Thyroid gland (tissue), 4 donors: Measurements from ENCODE around the gene EVC. TPM values are rescaled to one million over a fixed set of nuclear protein-coding genes. Genes with fewer than 3 reads are reported as not detected.

ENCODE experiments used
- DNase-seq, 2 donors: peaks; one replicate each; pipeline ENCODE4 v3.0.0-alpha.2; 2019
- H3K27ac ChIP-seq, 3 donors: fragments of 200-600 bp; sonication (generic); 1 replicate in 2 of 3; 2 replicates in 1 of 3; pipeline ENCODE4 v1.5.1; 2016 to 2019; ENCODE audit warnings: mild to moderate bottlenecking in 1 of 3, moderate library complexity in 1 of 3
- H3K27me3 ChIP-seq: fragments of 200-600 bp; sonication (generic); one replicate; pipeline ENCODE4 v1.5.1; 2019
- H3K36me3 ChIP-seq, 2 donors: fragments of 200-600 bp; sonication (generic); one replicate each; pipeline ENCODE4 v1.5.1; 2016 to 2019
- H3K4me1 ChIP-seq, 2 donors: fragments of 200-600 bp; sonication (generic); one replicate each; pipeline ENCODE4 v1.5.1; 2017 to 2019
- H3K4me3 ChIP-seq, 3 donors: fragments of 200-600 bp; sonication (generic); replicated peaks in 1 of 3; 1 replicate in 2 of 3; 2 replicates in 1 of 3; pipeline ENCODE4 v1.5.1; 2016; ENCODE audit warnings: mild to moderate bottlenecking in 1 of 3
- H3K9me3 ChIP-seq: fragments of 200-600 bp; sonication (generic); one replicate; pipeline ENCODE4 v1.5.1; 2017
- CTCF ChIP-seq, 6 experiments: fragments of 200-600 bp in 3 of 6; fragments of 450-650 bp in 3 of 6; sonication (generic) in 3 of 6; IDR thresholded peaks; one replicate each; pipeline ENCODE4 v1.5.1; 2016 to 2019; ENCODE audit warnings: antibody characterized with exemption in 6 of 6, mild to moderate bottlenecking in 2 of 6, inconsistent platforms in 1 of 6, moderate library complexity in 1 of 6
- POLR2A ChIP-seq, 2 donors: fragments of 450-650 bp; IDR thresholded peaks; one replicate each; pipeline ENCODE4 v1.6.1; 2017; ENCODE audit warnings: antibody characterized with exemption in 2 of 2, mild to moderate bottlenecking in 2 of 2, moderate library complexity in 1 of 2
- WGBS, 2 donors: methylation state at CpG; one replicate each; pipeline ENCODE4 v1.1.5; 2017; 5-methylcytosine and 5-hydroxymethylcytosine counted together
- intact Hi-C: fragments of 100-400 bp; cut with DNase I; formaldehyde crosslinking; loops from one replicate; pipeline ENCODE4 v1.15.1; 2023
- total RNA-seq, 4 donors: library from RNA; depleted of rRNA; stranded (reverse); fragments of >200 nt; gene quantifications; one replicate each; pipeline ENCODE4 v1.2.3, GENCODE V29; 2016

Gene EVC
- total RNA-seq, 4 donors from 2014 or later, result 21.4 to 43.6 (median 38.6) TPM

- H3K36me3 ChIP-seq, result peaks cover 33 to 66% of the 10 kb centered on the region in 2 donors
- no peaks in the 10 kb centered on the region for H3K27me3 ChIP-seq
- TF ChIP-seq CTCF (IDR thresholded peaks at IDR 0.05) (no peak), POLR2A (IDR thresholded peaks at IDR 0.05) (no peak)
- 91 to 95% methylated on average over 8 of the region's 8 CpGs for WGBS, 2 donors
- intact Hi-C loops, result no loop called here
- H3K4me3 ChIP-seq, result no peak overlapping the region
- no peak overlapping the region for H3K27ac ChIP-seq
- no peak for DNase-seq
- H3K4me1 ChIP-seq, result no peaks in the 10 kb centered on the region
- no peaks in the 10 kb centered on the region for H3K9me3 ChIP-seq
These were observed 21.9 kb upstream of the EVC start for GRCh38 chr4:5689065-5689464.

- Histone ChIP-seq H3K27ac (no peak overlapping the region), H3K9me3 (no peaks in the 10 kb centered on the region), H3K4me3 (no peak overlapping the region), H3K27me3 (no peaks in the 10 kb centered on the region), H3K36me3 (peaks cover 18 to 47% of the 10 kb centered on the region in 2 donors), H3K4me1 (no peaks in the 10 kb centered on the region)
- 87 to 91% methylated on average over 6 to 7 of the region's 7 CpGs for WGBS, 2 donors
- intact Hi-C loops, result no loop called here
- no peak for DNase-seq
- no peak for TF ChIP-seq POLR2A (IDR thresholded peaks at IDR 0.05)
- no peak for TF ChIP-seq CTCF (IDR thresholded peaks at IDR 0.05)
These were observed 19.4 kb upstream of the EVC start for GRCh38 chr4:5691491-5692132.

GRCh38 chr4:5693871-5694270 lies 17.1 kb upstream of the EVC start:
- H3K36me3 ChIP-seq, result peaks cover 18 to 46% of the 10 kb centered on the region in 2 donors
- DNase-seq, result no peak
- no peaks in the 10 kb centered on the region for H3K4me1 ChIP-seq
- no peak overlapping the region for H3K4me3 ChIP-seq
- TF ChIP-seq CTCF (IDR thresholded peaks at IDR 0.05) (no peak), POLR2A (IDR thresholded peaks at IDR 0.05) (no peak)
- H3K27me3 ChIP-seq, result no peaks in the 10 kb centered on the region
- intact Hi-C loops, result no loop called here
- no peak overlapping the region for H3K27ac ChIP-seq
- no peaks in the 10 kb centered on the region for H3K9me3 ChIP-seq
- 88 to 91% methylated on average over 4 of the region's 4 CpGs for WGBS, 2 donors

- H3K36me3 ChIP-seq, result peaks cover 11 to 28% of the 10 kb centered on the region in 2 donors
- DNase-seq, result no peak
- intact Hi-C loops, result no loop called here
- no peak overlapping the region for H3K4me3 ChIP-seq
- TF ChIP-seq CTCF (IDR thresholded peaks at IDR 0.05) (no peak), POLR2A (IDR thresholded peaks at IDR 0.05) (no peak)
- H3K27ac ChIP-seq, result no peak overlapping the region
- H3K4me1 ChIP-seq, result no peaks in the 10 kb centered on the region
- no peaks in the 10 kb centered on the region for H3K27me3 ChIP-seq
- no peaks in the 10 kb centered on the region for H3K9me3 ChIP-seq
- 91 to 93% methylated on average over 11 of the region's 11 CpGs for WGBS, 2 donors
These were observed 14.7 kb upstream of the EVC start for GRCh38 chr4:5696341-5696740.

- WGBS, 2 donors, result 41 to 63% methylated on average over 3 to 4 of the region's 5 CpGs
- Histone ChIP-seq H3K4me1 (no peaks in the 10 kb centered on the region), H3K36me3 (peaks cover 0 to 11% of the 10 kb centered on the region in 2 donors), H3K9me3 (no peaks in the 10 kb centered on the region), H3K27me3 (no peaks in the 10 kb centered on the region), H3K27ac (no peak overlapping the region), H3K4me3 (no peak overlapping the region)
- TF ChIP-seq CTCF (IDR thresholded peaks at IDR 0.05) (no peak), POLR2A (IDR thresholded peaks at IDR 0.05) (no peak)
- peak; percentile 19 to 22 for DNase-seq
- intact Hi-C loops, result no loop called here
These were observed 10.5 kb upstream of the EVC start for GRCh38 chr4:5700459-5700858.
